ENCODE measurements around the gene PDZK1IP1.
"Not testable (repeated sequence)": the region's sequence is repeated elsewhere in the genome, so short reads cannot be mapped to it uniquely, and the experiment has no call there.

The PDZK1IP1 gene

GRCh38 chr1:47209091-47209490 is 19.3 kb upstream of the PDZK1IP1 start:
- TF ChIP-seq, protein P1, sequence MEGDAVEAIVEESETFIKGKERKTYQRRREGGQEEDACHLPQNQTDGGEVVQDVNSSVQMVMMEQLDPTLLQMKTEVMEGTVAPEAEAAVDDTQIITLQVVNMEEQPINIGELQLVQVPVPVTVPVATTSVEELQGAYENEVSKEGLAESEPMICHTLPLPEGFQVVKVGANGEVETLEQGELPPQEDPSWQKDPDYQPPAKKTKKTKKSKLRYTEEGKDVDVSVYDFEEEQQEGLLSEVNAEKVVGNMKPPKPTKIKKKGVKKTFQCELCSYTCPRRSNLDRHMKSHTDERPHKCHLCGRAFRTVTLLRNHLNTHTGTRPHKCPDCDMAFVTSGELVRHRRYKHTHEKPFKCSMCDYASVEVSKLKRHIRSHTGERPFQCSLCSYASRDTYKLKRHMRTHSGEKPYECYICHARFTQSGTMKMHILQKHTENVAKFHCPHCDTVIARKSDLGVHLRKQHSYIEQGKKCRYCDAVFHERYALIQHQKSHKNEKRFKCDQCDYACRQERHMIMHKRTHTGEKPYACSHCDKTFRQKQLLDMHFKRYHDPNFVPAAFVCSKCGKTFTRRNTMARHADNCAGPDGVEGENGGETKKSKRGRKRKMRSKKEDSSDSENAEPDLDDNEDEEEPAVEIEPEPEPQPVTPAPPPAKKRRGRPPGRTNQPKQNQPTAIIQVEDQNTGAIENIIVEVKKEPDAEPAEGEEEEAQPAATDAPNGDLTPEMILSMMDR (IDR thresholded peaks at IDR 0.05; ENCODE audit: low read length, missing control alignments): no peak
- no peak overlapping the region for H3K4me3 ChIP-seq (replicated peaks; ENCODE audit: low read depth, low read length)
- no peak for DNase-seq (ENCODE audit: low read depth)

DNA sequence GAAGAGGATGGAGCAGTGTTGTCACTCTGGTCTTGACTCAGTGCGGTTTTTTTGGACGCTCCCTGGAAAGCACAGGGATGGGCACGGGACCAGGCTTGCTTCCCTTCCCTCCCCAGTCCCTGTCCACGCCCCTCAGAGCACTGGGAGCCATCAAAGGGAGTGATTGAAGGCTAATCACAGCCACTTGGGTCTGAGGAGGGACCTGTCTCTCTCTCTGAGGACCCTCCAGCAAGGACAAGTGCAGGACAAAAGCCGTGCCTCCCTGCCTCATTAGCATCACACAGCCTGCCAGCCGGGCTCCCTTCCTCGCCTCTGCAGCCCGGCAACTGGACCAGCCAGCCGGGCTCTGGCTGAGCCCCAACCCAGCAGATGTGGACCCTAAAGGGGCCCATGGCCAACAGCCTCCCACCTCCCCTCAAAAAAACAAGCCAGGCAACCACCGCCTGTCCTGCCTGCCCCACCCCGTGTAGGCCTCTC is 18.6 kb upstream of the PDZK1IP1 start:
- H3K4me3 ChIP-seq (replicated peaks; ENCODE audit: low read depth, low read length): no peak overlapping the region
- DNase-seq (ENCODE audit: low read depth): no peak
- TF ChIP-seq, protein P1 (IDR thresholded peaks at IDR 0.05; ENCODE audit: low read length, missing control alignments): no peak

- TF ChIP-seq, protein P1 (IDR thresholded peaks at IDR 0.05; ENCODE audit: low read length, missing control alignments): no peak
- DNase-seq (ENCODE audit: low read depth): no peak
- H3K4me3 ChIP-seq (replicated peaks; ENCODE audit: low read depth, low read length): no peak overlapping the region
Observed at GRCh38 chr1:47207803-47208373, 18.1 kb upstream of the PDZK1IP1 start.

DNA sequence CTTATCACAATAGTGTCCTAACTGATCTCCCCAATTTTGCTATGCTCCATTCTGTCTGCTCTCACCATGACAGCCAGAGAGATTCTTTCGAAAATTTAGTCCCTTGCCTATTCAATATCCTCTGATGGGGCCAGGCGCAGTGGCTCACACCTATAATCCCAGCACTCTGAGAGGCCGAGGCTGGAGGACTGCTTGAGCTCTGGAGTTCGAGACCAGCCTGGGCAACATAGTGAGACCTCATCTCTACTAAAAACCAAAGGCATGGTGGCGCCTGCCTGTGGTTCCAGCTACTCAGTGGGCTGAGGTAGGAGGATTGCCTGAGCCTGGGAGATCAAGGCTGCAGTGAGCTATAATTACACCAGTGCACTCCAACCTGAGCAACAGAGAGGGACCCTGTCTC is 16.1 kb upstream of the PDZK1IP1 start:
- TF ChIP-seq, protein P1 (IDR thresholded peaks at IDR 0.05; ENCODE audit: low read length, missing control alignments): no peak
- H3K4me3 ChIP-seq (replicated peaks; ENCODE audit: low read depth, low read length): no peak overlapping the region
- no peak for DNase-seq (ENCODE audit: low read depth)

DNA sequence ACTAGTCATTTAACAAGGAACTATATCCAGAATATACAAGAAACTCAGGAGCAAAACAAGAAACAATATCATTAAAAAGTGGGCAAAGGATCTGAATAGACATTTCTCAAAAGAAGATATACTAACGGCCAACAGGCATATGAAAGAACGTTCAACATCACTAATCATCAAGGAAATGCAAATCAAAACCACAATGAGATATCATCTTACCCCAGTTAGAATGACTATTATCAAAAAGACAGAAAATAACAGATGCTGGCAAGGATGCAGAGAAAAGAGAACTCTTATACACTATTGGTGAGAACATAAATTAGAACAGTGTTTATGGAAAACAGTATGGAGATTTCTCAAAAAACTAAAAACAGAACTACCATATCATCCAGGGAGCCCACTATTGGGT is 13.7 kb upstream of the PDZK1IP1 start:
- not testable (repeated sequence) for DNase-seq (ENCODE audit: low read depth); H3K4me3 ChIP-seq (replicated peaks; ENCODE audit: low read depth, low read length)

GRCh38 chr1:47201179-47201578 is 11.3 kb upstream of the PDZK1IP1 start:
- TF ChIP-seq, protein P1 (IDR thresholded peaks at IDR 0.05; ENCODE audit: low read length, missing control alignments): no peak
- DNase-seq (ENCODE audit: low read depth): peak; percentile 61
- no peak overlapping the region for H3K4me3 ChIP-seq (replicated peaks; ENCODE audit: low read depth, low read length)

DNA sequence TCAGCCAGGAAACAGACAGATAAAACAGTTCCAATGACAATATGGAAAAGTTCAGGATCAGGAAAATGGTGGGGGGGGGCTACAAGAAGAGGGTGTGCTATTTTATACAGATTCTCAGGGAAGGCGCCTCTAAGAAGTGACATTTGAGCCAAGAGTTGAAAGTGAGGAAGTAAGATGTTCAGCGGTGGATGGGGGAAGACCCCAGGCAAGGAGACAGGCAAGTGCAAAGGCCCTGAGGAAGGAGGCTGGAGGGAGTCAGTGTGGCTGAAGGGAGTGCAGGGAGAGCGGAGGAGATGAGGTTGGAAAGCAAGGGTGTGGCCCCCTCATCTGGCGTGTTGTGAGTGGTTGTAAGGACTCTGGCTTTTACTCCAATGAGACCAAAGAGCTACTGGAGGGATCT is 8.4 kb upstream of the PDZK1IP1 start:
- H3K4me3 ChIP-seq (replicated peaks; ENCODE audit: low read depth, low read length): no peak overlapping the region
- no peak for DNase-seq (ENCODE audit: low read depth)
- TF ChIP-seq, protein P1 (IDR thresholded peaks at IDR 0.05; ENCODE audit: low read length, missing control alignments): no peak
